Small intestine (tissue), 7 donors: ENCODE data around the gene PAFAH1B2. TPM values are rescaled to one million over a fixed set of nuclear protein-coding genes. Genes with fewer than 3 reads are reported as not detected.

ENCODE experiments used
- DNase-seq, 2 donors: peaks; one replicate each; pipeline versions ENCODE4 v3.0.0 to v3.0.0-alpha.2; 2013
- FAIRE-seq: peaks from 2 replicates; lab custom pipeline; 2012; peaks lifted over from hg19 to GRCh38; lab: Jason Lieb, UNC
- H3K27ac ChIP-seq, 3 donors: one replicate each; pipeline ENCODE4 v1.5.1; 2013; ENCODE audit warnings: low read length in 2 of 3, mild to moderate bottlenecking in 2 of 3, control low read depth in 1 of 3, inconsistent platforms in 1 of 3, low read depth in 1 of 3, moderate library complexity in 1 of 3
- H3K27me3 ChIP-seq, 3 donors: one replicate each; pipeline ENCODE4 v1.6.1; 2013; ENCODE audit warnings: low read length in 3 of 3, inconsistent platforms in 1 of 3; ENCODE audit not compliant: control insufficient read depth in 3 of 3, insufficient read depth in 3 of 3
- H3K36me3 ChIP-seq, 3 donors: one replicate each; pipeline ENCODE4 v1.6.1; 2013; ENCODE audit warnings: low read length in 3 of 3, inconsistent platforms in 1 of 3, low read depth in 1 of 3, mild to moderate bottlenecking in 1 of 3, moderate library complexity in 1 of 3; ENCODE audit not compliant: control insufficient read depth in 3 of 3, insufficient read depth in 2 of 3
- H3K4me1 ChIP-seq, 3 donors: one replicate each; pipeline ENCODE4 v1.6.1; 2013; ENCODE audit warnings: low read length in 2 of 3, inconsistent platforms in 1 of 3, low read depth in 1 of 3, mild to moderate bottlenecking in 1 of 3, moderate library complexity in 1 of 3; ENCODE audit not compliant: control insufficient read depth in 3 of 3, insufficient read depth in 2 of 3
- H3K4me3 ChIP-seq, 3 donors: one replicate each; pipeline ENCODE4 v1.5.1; 2013; ENCODE audit warnings: low read length in 3 of 3, control low read depth in 1 of 3, inconsistent platforms in 1 of 3, low read depth in 1 of 3, mild to moderate bottlenecking in 1 of 3, moderate library complexity in 1 of 3
- H3K9me3 ChIP-seq, 2 donors: one replicate each; pipeline ENCODE4 v1.6.1; 2013; ENCODE audit warnings: low read depth in 1 of 2, low read length in 1 of 2; ENCODE audit not compliant: control insufficient read depth in 2 of 2, insufficient read depth in 1 of 2
- WGBS, 3 donors: extraction: QIAGEN DNeasy Blood & Tissue Kit; methylation state at CpG; one replicate each; pipeline ENCODE4 v1.1.7; 2013; 5-methylcytosine and 5-hydroxymethylcytosine counted together
- polyA plus RNA-seq, 4 donors: library from polyadenylated mRNA; stranded (reverse) in 3 of 4; unstranded in 1 of 4; fragments of 200-250 nt in 3 of 4; fragments of 120-200 nt in 1 of 4; gene quantifications; one replicate each; pipeline versions ENCODE4 v1.2.1 to v1.2.3, GENCODE V29; 2013
- donor health status: healthy with polysubstance abuse.
- donor health status: control.
- donor health status: control.
- donor health status: Bipolar disorder and iron deficiency.
- donor health status: healthy.

The PAFAH1B2 gene
- polyA plus RNA-seq, 4 donors, result 23.2 to 44.7 (median 25.7) TPM

- no peaks in the 10 kb centered on the region for H3K27me3 ChIP-seq
- 95 to 100% (median 100%) methylated on average over 3 to 4 of the region's 4 CpGs for WGBS, 3 donors
- no peak overlapping the region for H3K27ac ChIP-seq
- H3K36me3 ChIP-seq, result peaks cover 5 to 83% (median 6%) of the 10 kb centered on the region in 3 donors
- H3K4me1 ChIP-seq, result peaks cover 0 to 13% (median 0%) of the 10 kb centered on the region in 3 donors
- FAIRE-seq, result no peak
- H3K9me3 ChIP-seq, result no peaks in the 10 kb centered on the region
- DNase-seq, result no peak
- no peak overlapping the region for H3K4me3 ChIP-seq
Observed at GRCh38 chr11:117186431-117186761, 42.3 kb downstream of the PAFAH1B2 start.

- Histone ChIP-seq H3K9me3 (no peaks in the 10 kb centered on the region), H3K36me3 (peaks cover 6 to 83% (median 8%) of the 10 kb centered on the region in 3 donors), H3K4me1 (peaks cover 0 to 9% (median 0%) of the 10 kb centered on the region in 3 donors), H3K4me3 (no peak overlapping the region), H3K27me3 (no peaks in the 10 kb centered on the region), H3K27ac (no peak overlapping the region)
- DNase-seq, result no peak
- WGBS, 3 donors, result 74 to 83% (median 80%) methylated on average over 6 of the region's 6 CpGs
- no peak for FAIRE-seq
Observed at GRCh38 chr11:117187007-117187406, 42.9 kb downstream of the PAFAH1B2 start.

- peaks cover 6 to 83% (median 10%) of the 10 kb centered on the region in 3 donors for H3K36me3 ChIP-seq
- 86 to 94% (median 91%) methylated on average over 13 of the region's 13 CpGs for WGBS, 3 donors
- H3K4me1 ChIP-seq, result peaks cover 0 to 9% (median 0%) of the 10 kb centered on the region in 3 donors
- DNase-seq (no peak), FAIRE-seq (no peak)
- no peak overlapping the region for H3K27ac ChIP-seq
- H3K9me3 ChIP-seq, result no peaks in the 10 kb centered on the region
- no peaks in the 10 kb centered on the region for H3K27me3 ChIP-seq
- H3K4me3 ChIP-seq, result no peak overlapping the region
Observed at GRCh38 chr11:117187428-117187798, 43.3 kb downstream of the PAFAH1B2 start.

GRCh38 chr11:117187799-117188481, 43.9 kb downstream of the PAFAH1B2 start:
- H3K4me3 ChIP-seq, result no peak overlapping the region
- no peak overlapping the region for H3K27ac ChIP-seq
- no peaks in the 10 kb centered on the region for H3K9me3 ChIP-seq
- peaks cover 0 to 9% (median 0%) of the 10 kb centered on the region in 3 donors for H3K4me1 ChIP-seq
- no peaks in the 10 kb centered on the region for H3K27me3 ChIP-seq
- DNase-seq, result no peak
- WGBS, 3 donors, result 92 to 93% (median 93%) methylated on average over 16 of the region's 16 CpGs
- peaks cover 4 to 85% (median 11%) of the 10 kb centered on the region in 3 donors for H3K36me3 ChIP-seq
- no peak for FAIRE-seq

- FAIRE-seq (no peak), DNase-seq (no peak)
- Histone ChIP-seq H3K27ac (no peak overlapping the region), H3K4me1 (peaks cover 0 to 9% (median 0%) of the 10 kb centered on the region in 3 donors), H3K4me3 (no peak overlapping the region), H3K36me3 (peaks cover 6 to 91% (median 12%) of the 10 kb centered on the region in 3 donors), H3K27me3 (no peaks in the 10 kb centered on the region), H3K9me3 (no peaks in the 10 kb centered on the region)
- WGBS, 3 donors, result 83 to 89% (median 87%) methylated on average over 19 to 20 of the region's 20 CpGs
Observed at GRCh38 chr11:117188620-117189081, 44.6 kb downstream of the PAFAH1B2 start.

- Histone ChIP-seq H3K27me3 (no peaks in the 10 kb centered on the region), H3K36me3 (peaks cover 6 to 93% (median 13%) of the 10 kb centered on the region in 3 donors), H3K9me3 (no peaks in the 10 kb centered on the region), H3K4me1 (peaks cover 0 to 9% (median 3%) of the 10 kb centered on the region in 3 donors), H3K27ac (peak overlapping the region in 1 of 3 donors; percentile 26), H3K4me3 (no peak overlapping the region)
- no peak for DNase-seq
- WGBS, 3 donors, result 88 to 94% (median 92%) methylated on average over 22 of the region's 22 CpGs
- no peak for FAIRE-seq
Observed at GRCh38 chr11:117189191-117189940, 45.3 kb downstream of the PAFAH1B2 start.

DNA sequence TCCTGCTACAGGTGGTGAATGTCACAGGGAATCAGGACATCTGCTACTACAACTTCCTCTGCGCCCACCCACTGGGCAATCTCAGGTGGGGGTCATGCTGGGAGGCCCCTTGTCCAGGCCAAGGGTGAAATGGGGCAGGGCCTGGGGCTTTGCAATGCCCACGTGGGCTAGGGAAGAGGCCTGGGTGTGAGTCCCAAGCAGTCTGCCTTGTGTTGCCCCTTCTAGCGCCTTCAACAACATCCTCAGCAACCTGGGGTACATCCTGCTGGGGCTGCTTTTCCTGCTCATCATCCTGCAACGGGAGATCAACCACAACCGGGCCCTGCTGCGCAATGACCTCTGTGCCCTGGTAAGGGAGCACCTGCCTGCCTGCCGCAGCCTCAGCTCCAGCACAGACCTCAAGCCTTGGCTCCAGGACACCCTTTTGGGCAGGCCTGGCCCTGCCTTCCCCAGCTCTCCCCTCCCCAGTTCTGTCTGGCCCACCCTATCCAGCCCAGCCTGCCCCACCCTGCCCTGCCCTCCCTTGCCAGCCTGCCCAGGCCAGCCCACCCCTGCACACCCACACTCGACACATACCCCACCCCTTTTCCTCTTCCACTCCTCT, 46.0 kb downstream of the PAFAH1B2 start:
- DNase-seq (no peak), FAIRE-seq (no peak)
- H3K27me3 ChIP-seq, result no peaks in the 10 kb centered on the region
- H3K4me1 ChIP-seq, result peaks cover 0 to 7% (median 3%) of the 10 kb centered on the region in 3 donors
- H3K4me3 ChIP-seq, result no peak overlapping the region
- no peak overlapping the region for H3K27ac ChIP-seq
- H3K36me3 ChIP-seq, result peaks cover 6 to 98% (median 13%) of the 10 kb centered on the region in 3 donors
- H3K9me3 ChIP-seq, result no peaks in the 10 kb centered on the region
- 72 to 84% (median 78%) methylated on average over 8 of the region's 8 CpGs for WGBS, 3 donors

DNA sequence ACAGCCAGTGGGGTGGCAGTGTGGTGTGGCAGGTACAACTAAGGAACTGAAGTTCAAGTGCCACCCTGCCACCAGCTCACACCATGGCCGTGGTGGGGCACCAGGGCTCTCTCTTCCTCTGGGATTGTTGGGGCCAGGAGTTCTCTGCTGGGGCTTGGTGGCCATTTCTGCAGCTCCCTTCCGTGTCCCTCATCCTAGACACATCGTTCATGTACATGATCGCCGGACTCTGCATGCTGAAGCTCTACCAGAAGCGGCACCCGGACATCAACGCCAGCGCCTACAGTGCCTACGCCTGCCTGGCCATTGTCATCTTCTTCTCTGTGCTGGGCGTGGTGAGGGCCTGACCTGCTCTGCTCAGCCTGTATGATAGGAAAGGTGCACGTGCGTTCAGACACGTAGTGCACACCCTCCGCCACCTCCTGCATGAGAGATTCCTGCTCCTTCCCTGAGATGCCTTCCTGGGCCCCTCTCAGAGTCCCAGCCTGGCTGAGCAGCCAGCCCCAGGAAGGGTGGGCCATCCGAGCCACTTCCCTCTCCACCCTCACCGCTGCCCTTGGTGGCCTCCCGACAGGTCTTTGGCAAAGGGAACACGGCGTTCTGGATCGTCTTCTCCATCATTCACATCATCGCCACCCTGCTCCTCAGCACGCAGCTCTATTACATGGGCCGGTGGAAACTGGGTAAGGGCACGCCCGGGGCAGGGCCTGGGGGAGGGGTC, 47.8 kb downstream of the PAFAH1B2 start:
- Histone ChIP-seq H3K9me3 (no peaks in the 10 kb centered on the region), H3K27ac (no peak overlapping the region), H3K4me1 (peaks cover 0 to 6% (median 3%) of the 10 kb centered on the region in 3 donors), H3K4me3 (no peak overlapping the region), H3K27me3 (no peaks in the 10 kb centered on the region), H3K36me3 (peaks cover 13 to 98% (median 15%) of the 10 kb centered on the region in 3 donors)
- FAIRE-seq (no peak), DNase-seq (no peak)
- WGBS, 3 donors, result 93 to 94% (median 94%) methylated on average over 26 of the region's 26 CpGs
